ENCODE results near the gene CACNB1. TPM values are rescaled to one million over a fixed set of nuclear protein-coding genes. Genes with fewer than 3 reads are reported as not detected.

The CACNB1 gene
- total RNA-seq, 1 experiment from 2014 or later: 6.6 TPM

- DNase-seq (ENCODE audit: unreplicated experiment): peak; percentile 95
- peak overlapping the region; percentile 86 for H3K27ac Mint-ChIP-seq (ENCODE audit: low read depth, unreplicated experiment)
- TF ChIP-seq CTCF (IDR thresholded peaks at IDR 0.05; ENCODE audit: unreplicated experiment): no peak
- H3K9me3 Mint-ChIP-seq (ENCODE audit: unreplicated experiment): no peaks in the 10 kb centered on the region
- intact Hi-C loops (cut with micrococcal nuclease): no loop called here
- H3K4me3 Mint-ChIP-seq (ENCODE audit: unreplicated experiment): no peak overlapping the region
- H3K36me3 Mint-ChIP-seq (ENCODE audit: insufficient read depth, unreplicated experiment): peaks cover 5% of the 10 kb centered on the region
- CTCF ChIA-PET: interaction anchor here (0.5 to 2.8 kb wide), 6 partner anchors 9 to 293 kb away, joined by 3 to 21 read pairs (median 3); no protein-coding TSS in a partner anchor
- POLR2A ChIA-PET: interaction anchor here (0.6 to 2.0 kb wide), 6 partner anchors 9 to 345 kb away, joined by 3 to 7 read pairs (median 4); no protein-coding TSS in a partner anchor
- peaks cover 26% of the 10 kb centered on the region for H3K4me1 Mint-ChIP-seq (ENCODE audit: insufficient read depth, unreplicated experiment)
- BruUV-seq (replicated peaks): no TSS peak
- H3K27me3 Mint-ChIP-seq (ENCODE audit: insufficient read depth, unreplicated experiment): no peaks in the 10 kb centered on the region
Observed at GRCh38 chr17:39144416-39144840, 53.0 kb downstream of the CACNB1 start.

- intact Hi-C loops (cut with micrococcal nuclease): no loop called here
- TF ChIP-seq CTCF (IDR thresholded peaks at IDR 0.05; ENCODE audit: unreplicated experiment): no peak
- no peak for DNase-seq (ENCODE audit: unreplicated experiment)
- Mint-ChIP-seq H3K4me3 (ENCODE audit: unreplicated experiment) (no peak overlapping the region), H3K36me3 (ENCODE audit: insufficient read depth, unreplicated experiment) (peaks cover 5% of the 10 kb centered on the region), H3K27ac (ENCODE audit: low read depth, unreplicated experiment) (peak overlapping the region; percentile 86), H3K4me1 (ENCODE audit: insufficient read depth, unreplicated experiment) (peaks cover 34% of the 10 kb centered on the region), H3K27me3 (ENCODE audit: insufficient read depth, unreplicated experiment) (no peaks in the 10 kb centered on the region), H3K9me3 (ENCODE audit: unreplicated experiment) (no peaks in the 10 kb centered on the region)
- ChIA-PET POLR2A (interaction anchor here (0.6 to 2.0 kb wide), 6 partner anchors 10 to 345 kb away, joined by 3 to 7 read pairs (median 4); no protein-coding TSS in a partner anchor), CTCF (interaction anchor here (0.6 to 2.8 kb wide), 5 partner anchors 10 to 162 kb away, joined by 3 to 21 read pairs (median 3); no protein-coding TSS in a partner anchor)
- no TSS peak for BruUV-seq (replicated peaks)
Observed at GRCh38 chr17:39143552-39144093, 53.8 kb downstream of the CACNB1 start.

GRCh38 chr17:39141915-39142664 is 55.4 kb downstream of the CACNB1 start:
- Mint-ChIP-seq H3K9me3 (ENCODE audit: unreplicated experiment) (no peaks in the 10 kb centered on the region), H3K4me1 (ENCODE audit: insufficient read depth, unreplicated experiment) (peaks cover 42% of the 10 kb centered on the region), H3K27ac (ENCODE audit: low read depth, unreplicated experiment) (no peak overlapping the region), H3K36me3 (ENCODE audit: insufficient read depth, unreplicated experiment) (peaks cover 5% of the 10 kb centered on the region), H3K27me3 (ENCODE audit: insufficient read depth, unreplicated experiment) (no peaks in the 10 kb centered on the region), H3K4me3 (ENCODE audit: unreplicated experiment) (no peak overlapping the region)
- no peak for TF ChIP-seq CTCF (IDR thresholded peaks at IDR 0.05; ENCODE audit: unreplicated experiment)
- DNase-seq (ENCODE audit: unreplicated experiment): no peak
- ChIA-PET CTCF (interaction anchor here (1.5 kb wide), 1 partner anchor 159 kb away, joined by 6 read pairs; no protein-coding TSS in a partner anchor), POLR2A (no interaction called here)
- intact Hi-C loops (cut with micrococcal nuclease): no loop called here
- no TSS peak for BruUV-seq (replicated peaks)

- no TSS peak for BruUV-seq (replicated peaks)
- Mint-ChIP-seq H3K9me3 (ENCODE audit: unreplicated experiment) (no peaks in the 10 kb centered on the region), H3K27ac (ENCODE audit: low read depth, unreplicated experiment) (no peak overlapping the region), H3K4me1 (ENCODE audit: insufficient read depth, unreplicated experiment) (peaks cover 42% of the 10 kb centered on the region), H3K36me3 (ENCODE audit: insufficient read depth, unreplicated experiment) (peaks cover 5% of the 10 kb centered on the region), H3K4me3 (ENCODE audit: unreplicated experiment) (no peak overlapping the region), H3K27me3 (ENCODE audit: insufficient read depth, unreplicated experiment) (no peaks in the 10 kb centered on the region)
- intact Hi-C loops (cut with micrococcal nuclease): no loop called here
- no peak for DNase-seq (ENCODE audit: unreplicated experiment)
- TF ChIP-seq CTCF (IDR thresholded peaks at IDR 0.05; ENCODE audit: unreplicated experiment): no peak
- CTCF ChIA-PET: interaction anchor here (1.9 kb wide), 1 partner anchor 12 kb away, joined by 12 read pairs; no protein-coding TSS in a partner anchor
- POLR2A ChIA-PET: no interaction called here
Observed at GRCh38 chr17:39141294-39141693, 56.2 kb downstream of the CACNB1 start.

All from MCF 10A (cell line).